NCI-H1048 (cell line): Measurements from ENCODE around the gene SH3BP5L.
A peak's percentile ranks its signal among the peaks of the same experiment; 100 is the strongest.

Experiments
- DNase-seq: peaks from one replicate; lab custom pipeline; 2025; lab: John Stamatoyannopoulos, UW

Gene SH3BP5L

DNA sequence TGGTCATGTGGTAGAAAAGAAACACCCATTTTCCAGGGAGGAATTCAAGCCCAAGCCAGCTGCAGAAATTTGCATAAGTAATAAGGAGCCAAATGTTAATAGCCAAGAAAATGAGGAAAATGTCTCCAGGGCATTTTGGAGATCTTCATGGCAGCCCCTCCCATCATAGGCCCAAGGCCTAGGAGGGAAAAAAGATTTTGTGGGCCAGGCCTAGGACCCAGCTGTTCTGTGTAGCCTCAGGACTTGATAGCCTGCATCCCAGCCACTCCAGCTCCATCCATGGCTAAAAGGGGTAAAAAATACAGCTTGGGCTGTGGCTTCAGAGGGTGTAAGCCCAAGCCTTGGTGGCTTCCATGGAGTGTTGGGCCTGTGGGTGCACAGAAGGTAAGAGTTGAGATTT lies 48.7 kb downstream of the SH3BP5L start:
- peak; percentile 26 for DNase-seq

DNA sequence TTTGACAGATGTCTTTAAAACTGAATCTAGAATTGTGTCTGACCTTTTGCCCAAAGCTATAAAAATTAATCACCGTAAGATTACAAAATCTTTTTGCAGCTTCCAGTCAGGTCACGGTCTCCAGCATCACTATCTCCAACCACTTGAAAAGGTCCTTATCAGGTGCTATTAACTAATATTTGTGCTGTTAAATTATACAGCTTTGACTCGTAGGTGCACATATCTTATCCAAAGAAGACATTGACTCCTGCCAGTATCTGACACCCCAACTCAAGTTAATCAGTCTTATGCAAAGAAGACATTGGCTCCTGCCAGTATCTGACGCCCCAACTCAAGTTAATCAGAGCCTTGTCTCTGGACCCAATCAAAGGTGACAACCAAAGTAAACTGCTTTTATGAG lies 50.3 kb downstream of the SH3BP5L start:
- DNase-seq, result no peak
